Erythroblast (primary cell): Measurements from ENCODE around the gene LYPD4.

Source experiments
- GATA1 ChIP-seq: IDR thresholded peaks from 2 replicates; pipeline ENCODE4 v1.6.1; 2011; ENCODE audit warnings: low read depth, mild to moderate bottlenecking, control low read depth, low read length, moderate library complexity
- POLR2A ChIP-seq: IDR thresholded peaks from 2 replicates; pipeline ENCODE4 v1.6.1; 2011; ENCODE audit warnings: mild to moderate bottlenecking, low read length

DNA sequence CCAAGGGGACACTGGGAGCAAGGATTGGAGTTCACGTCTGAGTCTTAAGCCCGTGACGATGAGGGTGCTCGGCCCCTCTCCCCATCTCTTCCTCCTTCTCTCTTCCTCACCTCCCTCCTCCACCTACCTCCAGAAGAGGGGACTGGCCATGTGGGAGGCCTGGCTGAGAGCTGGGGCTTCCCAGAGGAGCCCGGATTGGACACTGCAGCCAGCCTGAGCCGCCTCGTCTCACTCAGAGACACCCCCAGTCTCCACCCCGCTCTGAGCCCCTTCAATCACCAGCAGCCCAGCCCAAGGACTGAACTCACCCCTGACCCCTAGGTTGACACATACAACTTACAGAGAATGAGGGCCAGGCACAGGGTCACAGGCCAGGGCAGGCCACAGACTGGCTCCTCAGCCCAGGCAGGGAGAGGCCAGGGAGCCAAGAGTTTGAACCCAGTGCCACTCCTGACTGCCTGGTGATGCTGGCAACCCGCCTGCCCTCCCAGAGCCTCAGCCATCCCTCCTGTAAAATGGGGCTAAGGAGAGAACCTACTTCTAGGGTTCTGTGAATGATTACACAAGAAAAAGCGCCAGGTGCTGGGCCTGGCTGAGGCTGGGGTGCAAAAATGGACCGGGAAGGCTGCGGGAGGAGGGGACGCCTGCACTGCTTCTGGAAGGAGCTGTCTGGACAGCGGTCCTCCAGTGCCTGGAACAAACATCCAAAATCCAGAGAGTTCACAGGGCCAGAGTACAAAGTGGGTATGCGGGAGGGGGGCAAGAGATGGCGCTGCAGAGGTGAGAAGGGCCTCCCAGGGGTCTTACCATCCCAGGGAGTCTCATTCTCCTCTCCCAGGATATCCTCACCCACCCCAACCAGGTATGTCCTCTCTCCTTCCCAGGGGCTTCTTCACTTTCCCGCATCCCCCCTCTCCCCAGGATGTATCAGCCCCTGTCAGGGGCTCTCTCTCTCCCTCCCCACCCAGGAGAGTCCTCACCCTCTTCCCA lies 33.7 kb upstream of the LYPD4 start:
- TF ChIP-seq POLR2A (no peak), GATA1 (no peak)
